ENCODE measurements around the gene TMED1. TPM values are rescaled to one million over a fixed set of nuclear protein-coding genes. Genes with fewer than 3 reads are reported as not detected.

TMED1 gene
- total and polyA plus RNA-seq, 9 of the 15 experiments (the other 6 are each of a cell fraction or from before 2014, with no cell fraction given): 0.86 to 30.2 (median 23.5) TPM

DNA sequence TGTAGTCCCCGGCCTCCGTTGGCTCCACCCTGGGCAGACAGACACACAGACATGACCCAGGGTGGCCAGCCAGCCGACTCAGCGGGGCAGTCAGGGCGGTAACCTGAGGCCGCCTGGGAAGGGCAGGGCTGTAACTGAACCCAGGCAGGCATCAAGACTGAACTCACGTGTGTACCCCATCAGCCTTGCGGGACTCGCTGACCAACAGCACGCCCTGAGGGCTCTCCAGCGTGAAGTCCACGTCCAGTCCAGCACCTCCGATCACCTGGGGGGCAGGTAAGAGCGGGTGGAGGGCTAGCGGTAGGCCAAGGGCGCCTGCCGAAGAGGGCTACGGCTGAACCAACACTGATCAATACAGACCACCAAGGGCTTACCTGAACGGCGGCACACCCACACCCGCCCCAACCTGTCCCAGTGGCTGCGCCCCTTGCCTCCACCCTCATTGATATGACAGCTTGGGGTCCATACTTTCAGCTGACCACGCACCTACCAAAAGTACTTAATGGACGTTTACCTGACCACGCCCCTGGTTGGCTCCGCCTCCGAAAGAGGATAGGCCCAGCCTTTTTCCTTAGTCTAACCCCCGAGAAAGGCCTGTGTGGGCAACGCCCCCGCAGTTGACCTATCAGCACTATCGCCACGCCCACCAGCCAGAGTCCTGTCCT, 791 bp downstream of the TMED1 start (continued):
- TF ChIP-seq, protein P1, sequence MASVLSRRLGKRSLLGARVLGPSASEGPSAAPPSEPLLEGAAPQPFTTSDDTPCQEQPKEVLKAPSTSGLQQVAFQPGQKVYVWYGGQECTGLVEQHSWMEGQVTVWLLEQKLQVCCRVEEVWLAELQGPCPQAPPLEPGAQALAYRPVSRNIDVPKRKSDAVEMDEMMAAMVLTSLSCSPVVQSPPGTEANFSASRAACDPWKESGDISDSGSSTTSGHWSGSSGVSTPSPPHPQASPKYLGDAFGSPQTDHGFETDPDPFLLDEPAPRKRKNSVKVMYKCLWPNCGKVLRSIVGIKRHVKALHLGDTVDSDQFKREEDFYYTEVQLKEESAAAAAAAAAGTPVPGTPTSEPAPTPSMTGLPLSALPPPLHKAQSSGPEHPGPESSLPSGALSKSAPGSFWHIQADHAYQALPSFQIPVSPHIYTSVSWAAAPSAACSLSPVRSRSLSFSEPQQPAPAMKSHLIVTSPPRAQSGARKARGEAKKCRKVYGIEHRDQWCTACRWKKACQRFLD (CRISPR knock-in tag; IDR thresholded peaks at IDR 0.05): no peak
- TF ChIP-seq ZBTB17 (CRISPR knock-in tag; IDR thresholded peaks at IDR 0.05): peak; percentile 81
- TF ChIP-seq MCM5 (IDR thresholded peaks at IDR 0.05; ENCODE audit: low read depth): no peak
- no peak for TF ChIP-seq PHTF2 (CRISPR knock-in tag; IDR thresholded peaks at IDR 0.05)
- TF ChIP-seq ZNF184 (CRISPR knock-in tag; IDR thresholded peaks at IDR 0.05): no peak
- TF ChIP-seq, protein P2, sequence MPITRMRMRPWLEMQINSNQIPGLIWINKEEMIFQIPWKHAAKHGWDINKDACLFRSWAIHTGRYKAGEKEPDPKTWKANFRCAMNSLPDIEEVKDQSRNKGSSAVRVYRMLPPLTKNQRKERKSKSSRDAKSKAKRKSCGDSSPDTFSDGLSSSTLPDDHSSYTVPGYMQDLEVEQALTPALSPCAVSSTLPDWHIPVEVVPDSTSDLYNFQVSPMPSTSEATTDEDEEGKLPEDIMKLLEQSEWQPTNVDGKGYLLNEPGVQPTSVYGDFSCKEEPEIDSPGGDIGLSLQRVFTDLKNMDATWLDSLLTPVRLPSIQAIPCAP (CRISPR knock-in tag; IDR thresholded peaks at IDR 0.05; ENCODE audit: borderline replicate concordance): no peak
- peak; percentile 54 for TF ChIP-seq HMGN3 (IDR thresholded peaks at IDR 0.05; ENCODE audit: borderline replicate concordance, extremely low read depth, insufficient read length, low read depth, low read length)
- TF ChIP-seq, protein P3, sequence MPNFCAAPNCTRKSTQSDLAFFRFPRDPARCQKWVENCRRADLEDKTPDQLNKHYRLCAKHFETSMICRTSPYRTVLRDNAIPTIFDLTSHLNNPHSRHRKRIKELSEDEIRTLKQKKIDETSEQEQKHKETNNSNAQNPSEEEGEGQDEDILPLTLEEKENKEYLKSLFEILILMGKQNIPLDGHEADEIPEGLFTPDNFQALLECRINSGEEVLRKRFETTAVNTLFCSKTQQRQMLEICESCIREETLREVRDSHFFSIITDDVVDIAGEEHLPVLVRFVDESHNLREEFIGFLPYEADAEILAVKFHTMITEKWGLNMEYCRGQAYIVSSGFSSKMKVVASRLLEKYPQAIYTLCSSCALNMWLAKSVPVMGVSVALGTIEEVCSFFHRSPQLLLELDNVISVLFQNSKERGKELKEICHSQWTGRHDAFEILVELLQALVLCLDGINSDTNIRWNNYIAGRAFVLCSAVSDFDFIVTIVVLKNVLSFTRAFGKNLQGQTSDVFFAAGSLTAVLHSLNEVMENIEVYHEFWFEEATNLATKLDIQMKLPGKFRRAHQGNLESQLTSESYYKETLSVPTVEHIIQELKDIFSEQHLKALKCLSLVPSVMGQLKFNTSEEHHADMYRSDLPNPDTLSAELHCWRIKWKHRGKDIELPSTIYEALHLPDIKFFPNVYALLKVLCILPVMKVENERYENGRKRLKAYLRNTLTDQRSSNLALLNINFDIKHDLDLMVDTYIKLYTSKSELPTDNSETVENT (CRISPR knock-in tag; IDR thresholded peaks at IDR 0.05): no peak; the same call in 1 of the 2 replicates
- TF ChIP-seq, protein P4, sequence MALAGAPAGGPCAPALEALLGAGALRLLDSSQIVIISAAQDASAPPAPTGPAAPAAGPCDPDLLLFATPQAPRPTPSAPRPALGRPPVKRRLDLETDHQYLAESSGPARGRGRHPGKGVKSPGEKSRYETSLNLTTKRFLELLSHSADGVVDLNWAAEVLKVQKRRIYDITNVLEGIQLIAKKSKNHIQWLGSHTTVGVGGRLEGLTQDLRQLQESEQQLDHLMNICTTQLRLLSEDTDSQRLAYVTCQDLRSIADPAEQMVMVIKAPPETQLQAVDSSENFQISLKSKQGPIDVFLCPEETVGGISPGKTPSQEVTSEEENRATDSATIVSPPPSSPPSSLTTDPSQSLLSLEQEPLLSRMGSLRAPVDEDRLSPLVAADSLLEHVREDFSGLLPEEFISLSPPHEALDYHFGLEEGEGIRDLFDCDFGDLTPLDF (CRISPR knock-in tag; IDR thresholded peaks at IDR 0.05): no peak
- no peak for TF ChIP-seq EWSR1 (IDR thresholded peaks at IDR 0.05; ENCODE audit: borderline replicate concordance, low read depth, partially characterized antibody)
- TF ChIP-seq ZNF699 (CRISPR knock-in tag; IDR thresholded peaks at IDR 0.05; ENCODE audit: insufficient replicate concordance): no peak
- TF ChIP-seq ZNF23 (CRISPR knock-in tag; IDR thresholded peaks at IDR 0.05): no peak
- TF ChIP-seq ZNF436 (CRISPR knock-in tag; IDR thresholded peaks at IDR 0.05): 0 out of 2 replicates have a peak, but pooled peaks have one; percentile 19
- 0 out of 2 replicates have a peak, but pooled peaks have one; percentile 66 for TF ChIP-seq NR2C2 (CRISPR knock-in tag; IDR thresholded peaks at IDR 0.05)
- no peak for TF ChIP-seq NR2C2 (tag; IDR thresholded peaks at IDR 0.05)
- TF ChIP-seq, protein P5, sequence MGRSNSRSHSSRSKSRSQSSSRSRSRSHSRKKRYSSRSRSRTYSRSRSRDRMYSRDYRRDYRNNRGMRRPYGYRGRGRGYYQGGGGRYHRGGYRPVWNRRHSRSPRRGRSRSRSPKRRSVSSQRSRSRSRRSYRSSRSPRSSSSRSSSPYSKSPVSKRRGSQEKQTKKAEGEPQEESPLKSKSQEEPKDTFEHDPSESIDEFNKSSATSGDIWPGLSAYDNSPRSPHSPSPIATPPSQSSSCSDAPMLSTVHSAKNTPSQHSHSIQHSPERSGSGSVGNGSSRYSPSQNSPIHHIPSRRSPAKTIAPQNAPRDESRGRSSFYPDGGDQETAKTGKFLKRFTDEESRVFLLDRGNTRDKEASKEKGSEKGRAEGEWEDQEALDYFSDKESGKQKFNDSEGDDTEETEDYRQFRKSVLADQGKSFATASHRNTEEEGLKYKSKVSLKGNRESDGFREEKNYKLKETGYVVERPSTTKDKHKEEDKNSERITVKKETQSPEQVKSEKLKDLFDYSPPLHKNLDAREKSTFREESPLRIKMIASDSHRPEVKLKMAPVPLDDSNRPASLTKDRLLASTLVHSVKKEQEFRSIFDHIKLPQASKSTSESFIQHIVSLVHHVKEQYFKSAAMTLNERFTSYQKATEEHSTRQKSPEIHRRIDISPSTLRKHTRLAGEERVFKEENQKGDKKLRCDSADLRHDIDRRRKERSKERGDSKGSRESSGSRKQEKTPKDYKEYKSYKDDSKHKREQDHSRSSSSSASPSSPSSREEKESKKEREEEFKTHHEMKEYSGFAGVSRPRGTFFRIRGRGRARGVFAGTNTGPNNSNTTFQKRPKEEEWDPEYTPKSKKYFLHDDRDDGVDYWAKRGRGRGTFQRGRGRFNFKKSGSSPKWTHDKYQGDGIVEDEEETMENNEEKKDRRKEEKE (IDR thresholded peaks at IDR 0.05; ENCODE audit: borderline replicate concordance in 1 of 2, control insufficient read depth in 1 of 2, low read depth in 2 of 2, low read length in 1 of 2): no peak
- TF ChIP-seq SP2 (IDR thresholded peaks at IDR 0.05; ENCODE audit: extremely low read depth, low read depth, low read length, poor library complexity, severe bottlenecking): peak; percentile 35
- peak; percentile 27; the same call in 1 of the 2 replicates for TF ChIP-seq ELF2 (CRISPR knock-in tag; IDR thresholded peaks at IDR 0.05)

All from K562 (cell line).